Activated naive CD4-positive, alpha-beta T cell treated with anti-CD3 and anti-CD28 coated beads for 36 hours (primary cell): ENCODE data around the gene HCN4. TPM values are rescaled to one million over a fixed set of nuclear protein-coding genes. Genes with fewer than 3 reads are reported as not detected.
"Not testable (repeated sequence)": the region's sequence is repeated elsewhere in the genome, so short reads cannot be mapped to it uniquely, and the experiment has no call there.

Experiments
- CTCF ChIA-PET: fragments of 350-600 bp; sonication (Branson Sonifier 250); formaldehyde crosslinking; loops from one replicate; lab custom pipeline; 2021; ENCODE audit warnings: antibody characterized with exemption; lab: Charles Lee
- DNase-seq: peaks from one replicate; pipeline ENCODE4 v3.0.0-alpha.2; 2020
- H3K27ac Mint-ChIP-seq: one replicate; pipeline ENCODE4 v1.8.0; 2021; ENCODE audit warnings: mild to moderate bottlenecking, mixed read lengths
- H3K27me3 Mint-ChIP-seq: one replicate; pipeline ENCODE4 v1.8.0; 2021; ENCODE audit warnings: low read depth, mixed read lengths
- H3K36me3 Mint-ChIP-seq: one replicate; pipeline ENCODE4 v1.8.0; 2021; ENCODE audit warnings: low read depth, mixed read lengths
- H3K4me1 Mint-ChIP-seq: one replicate; pipeline ENCODE4 v1.8.0; 2021; ENCODE audit warnings: low read depth, mixed read lengths
- H3K4me3 Mint-ChIP-seq: one replicate; pipeline ENCODE4 v1.8.0; 2021; ENCODE audit warnings: mild to moderate bottlenecking, moderate library complexity, mixed read lengths
- H3K9me3 Mint-ChIP-seq: one replicate; pipeline ENCODE4 v1.8.0; 2021; ENCODE audit warnings: mixed read lengths
- intact Hi-C: fragments of 100-400 bp; cut with micrococcal nuclease; formaldehyde crosslinking; loops from one replicate; pipeline ENCODE4 v1.15.1; 2023
- total RNA-seq, 2 experiments: library from RNA; stranded (reverse); gene quantifications; one replicate each; pipeline ENCODE4 v1.2.3, GENCODE V29; 2021

The HCN4 gene
- total RNA-seq: not detected

GRCh38 chr15:73368301-73369136 lies at the start of gene HCN4:
Gene HCN4, minus strand, starts transcription at chr15:73368958. Its CDS starts 688 bp downstream, at chr15:73368270.
- Mint-ChIP-seq H3K4me1 (peaks cover 3% of the 10 kb centered on the region), H3K36me3 (no peaks in the 10 kb centered on the region), H3K27me3 (peaks cover 45% of the 10 kb centered on the region), H3K27ac (no peak within 1 kb of the TSS), H3K4me3 (no peak within 1 kb of the TSS), H3K9me3 (no peaks in the 10 kb centered on the region)
- intact Hi-C loops: no loop called here
- no peak for DNase-seq
- CTCF ChIA-PET: no interaction called here

DNA sequence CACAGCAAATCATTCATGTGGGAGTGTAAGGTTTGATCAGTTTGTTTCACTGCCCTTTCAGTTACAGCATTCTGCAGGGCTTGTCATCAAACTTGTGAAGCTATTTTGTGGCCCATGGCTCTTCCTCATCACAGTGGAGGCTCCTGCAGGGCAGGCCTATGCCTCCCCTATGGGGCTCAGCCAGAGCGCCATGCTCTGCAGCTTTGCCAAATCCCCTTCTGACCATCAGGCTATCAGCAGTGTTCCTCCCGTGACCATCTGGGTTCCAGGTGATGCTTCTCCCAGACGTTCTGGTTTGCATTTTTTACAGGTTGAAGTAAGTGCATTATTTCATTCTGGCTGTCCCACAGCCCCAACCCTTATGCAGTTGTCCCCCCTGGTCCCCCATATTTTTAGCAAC lies 46.1 kb upstream of the HCN4 start:
- intact Hi-C loops: no loop called here
- Mint-ChIP-seq H3K36me3 (no peaks in the 10 kb centered on the region), H3K9me3 (no peaks in the 10 kb centered on the region), H3K27me3 (peaks cover 7% of the 10 kb centered on the region), H3K4me3 (no peak overlapping the region), H3K4me1 (no peaks in the 10 kb centered on the region), H3K27ac (no peak overlapping the region)
- CTCF ChIA-PET: no interaction called here
- DNase-seq: no peak

- Mint-ChIP-seq H3K36me3 (no peaks in the 10 kb centered on the region), H3K9me3 (no peaks in the 10 kb centered on the region), H3K4me3 (no peak overlapping the region), H3K4me1 (no peaks in the 10 kb centered on the region), H3K27me3 (peaks cover 17% of the 10 kb centered on the region), H3K27ac (no peak overlapping the region)
- CTCF ChIA-PET: no interaction called here
- intact Hi-C loops: no loop called here
- DNase-seq: no peak
Observed at GRCh38 chr15:73403171-73403570, 34.4 kb upstream of the HCN4 start.

- CTCF ChIA-PET: interaction anchor here (0.6 kb wide), 2 partner anchors 128 to 574 kb away, joined by 3 to 5 read pairs; no protein-coding TSS in a partner anchor
Observed at GRCh38 chr15:73400222-73400621, 31.5 kb upstream of the HCN4 start.

GRCh38 chr15:73398861-73399260 lies 30.1 kb upstream of the HCN4 start:
- CTCF ChIA-PET: no interaction called here
- no peak for DNase-seq
- Mint-ChIP-seq H3K9me3 (no peaks in the 10 kb centered on the region), H3K4me1 (no peaks in the 10 kb centered on the region), H3K27me3 (peaks cover 13% of the 10 kb centered on the region), H3K36me3 (no peaks in the 10 kb centered on the region), H3K4me3 (no peak overlapping the region), H3K27ac (no peak overlapping the region)
- intact Hi-C loops: no loop called here

More at GRCh38 chr15:73400222-73400621, 31.5 kb upstream of the HCN4 start:
- H3K4me1 Mint-ChIP-seq, H3K36me3 Mint-ChIP-seq, H3K27ac Mint-ChIP-seq, H3K9me3 Mint-ChIP-seq, DNase-seq, H3K4me3 Mint-ChIP-seq, intact Hi-C loops: not testable (repeated sequence)
- peaks cover 12% of the 10 kb centered on the region for H3K27me3 Mint-ChIP-seq

DNA sequence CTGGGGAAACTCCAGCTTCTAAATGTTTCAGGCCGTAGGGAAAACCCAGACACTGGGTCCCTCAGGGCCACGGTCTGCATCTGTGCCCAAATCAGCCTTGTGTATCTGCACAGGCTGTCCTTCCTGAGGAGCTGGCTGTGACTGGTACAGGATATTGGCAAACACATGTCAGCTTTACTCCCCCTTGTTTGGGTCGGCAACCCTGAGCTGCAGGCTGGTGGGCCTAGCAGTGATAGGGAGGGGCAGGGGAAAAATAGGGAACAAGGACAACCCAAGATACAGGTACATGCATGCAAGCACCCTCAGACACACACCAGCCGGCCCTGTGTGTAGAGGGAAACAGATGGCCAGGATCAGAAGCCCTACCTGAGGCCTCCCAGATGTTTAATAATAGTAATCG lies 28.7 kb upstream of the HCN4 start:
- Mint-ChIP-seq H3K4me3 (no peak overlapping the region), H3K9me3 (no peaks in the 10 kb centered on the region), H3K27me3 (peaks cover 14% of the 10 kb centered on the region), H3K36me3 (no peaks in the 10 kb centered on the region), H3K27ac (no peak overlapping the region), H3K4me1 (no peaks in the 10 kb centered on the region)
- CTCF ChIA-PET: no interaction called here
- intact Hi-C loops: no loop called here
- no peak for DNase-seq

GRCh38 chr15:73395671-73396070 lies 26.9 kb upstream of the HCN4 start:
- no peaks in the 10 kb centered on the region for H3K4me1 Mint-ChIP-seq

DNA sequence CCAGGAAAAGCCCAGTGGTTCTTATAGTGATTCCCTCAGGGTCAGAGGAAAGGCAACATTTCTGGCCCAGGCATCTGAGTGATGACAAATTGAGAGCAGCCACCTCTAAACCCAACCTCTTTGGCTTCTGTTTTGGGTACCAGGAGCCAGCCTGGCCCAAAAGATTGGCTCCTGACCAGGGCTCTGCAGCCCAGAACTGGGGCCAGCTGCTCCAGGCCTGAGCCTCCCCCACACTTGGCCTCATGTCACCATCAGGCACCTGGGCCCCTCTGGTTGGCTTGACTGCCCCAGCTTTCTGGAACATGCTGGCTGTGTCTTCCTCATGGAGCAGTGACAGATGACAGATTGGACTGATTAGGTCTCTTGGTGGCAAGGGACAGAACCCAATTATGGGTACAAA lies 26.0 kb upstream of the HCN4 start:
- H3K4me3 Mint-ChIP-seq: no peak overlapping the region
- CTCF ChIA-PET: no interaction called here

More at GRCh38 chr15:73395671-73396070, 26.9 kb upstream of the HCN4 start:
- H3K27me3 Mint-ChIP-seq: peaks cover 14% of the 10 kb centered on the region
- CTCF ChIA-PET: no interaction called here
- DNase-seq: no peak
- no peak overlapping the region for H3K27ac Mint-ChIP-seq
- H3K9me3 Mint-ChIP-seq: no peaks in the 10 kb centered on the region
- H3K36me3 Mint-ChIP-seq: no peaks in the 10 kb centered on the region
- intact Hi-C loops: no loop called here
- H3K4me3 Mint-ChIP-seq: no peak overlapping the region

DNA sequence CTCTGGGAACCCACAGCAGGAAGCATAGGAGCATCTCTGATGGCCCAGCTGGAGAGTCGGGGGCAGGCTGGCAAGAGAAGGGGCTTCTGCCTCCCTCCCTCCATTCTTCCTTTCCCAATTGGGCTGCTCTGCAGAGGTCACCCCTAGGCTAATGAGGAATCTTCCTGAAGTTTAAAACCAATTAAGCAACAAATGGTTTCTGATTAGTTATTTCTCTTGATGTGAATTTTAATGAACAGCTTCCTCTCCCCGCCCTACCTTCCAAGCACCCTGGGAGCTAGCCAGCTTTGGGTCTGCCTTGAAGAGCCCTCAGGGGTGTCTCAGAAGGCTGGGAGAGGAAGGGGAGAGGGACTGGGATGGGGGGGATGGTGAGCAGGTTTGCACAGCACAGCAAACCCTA lies 24.6 kb upstream of the HCN4 start:
- H3K27ac Mint-ChIP-seq: no peak overlapping the region
- CTCF ChIA-PET: no interaction called here
- no peak overlapping the region for H3K4me3 Mint-ChIP-seq
- DNase-seq: no peak
- no peaks in the 10 kb centered on the region for H3K4me1 Mint-ChIP-seq
- H3K9me3 Mint-ChIP-seq: no peaks in the 10 kb centered on the region
- peaks cover 5% of the 10 kb centered on the region for H3K27me3 Mint-ChIP-seq
- no peaks in the 10 kb centered on the region for H3K36me3 Mint-ChIP-seq
- intact Hi-C loops: no loop called here

More for the DNA sequence above, 26.0 kb upstream of the HCN4 start:
- no peaks in the 10 kb centered on the region for H3K9me3 Mint-ChIP-seq
- H3K27ac Mint-ChIP-seq: no peak overlapping the region
- H3K27me3 Mint-ChIP-seq: peaks cover 14% of the 10 kb centered on the region
- intact Hi-C loops: no loop called here
- H3K36me3 Mint-ChIP-seq: no peaks in the 10 kb centered on the region
- H3K4me1 Mint-ChIP-seq: no peaks in the 10 kb centered on the region
- DNase-seq: no peak

DNA sequence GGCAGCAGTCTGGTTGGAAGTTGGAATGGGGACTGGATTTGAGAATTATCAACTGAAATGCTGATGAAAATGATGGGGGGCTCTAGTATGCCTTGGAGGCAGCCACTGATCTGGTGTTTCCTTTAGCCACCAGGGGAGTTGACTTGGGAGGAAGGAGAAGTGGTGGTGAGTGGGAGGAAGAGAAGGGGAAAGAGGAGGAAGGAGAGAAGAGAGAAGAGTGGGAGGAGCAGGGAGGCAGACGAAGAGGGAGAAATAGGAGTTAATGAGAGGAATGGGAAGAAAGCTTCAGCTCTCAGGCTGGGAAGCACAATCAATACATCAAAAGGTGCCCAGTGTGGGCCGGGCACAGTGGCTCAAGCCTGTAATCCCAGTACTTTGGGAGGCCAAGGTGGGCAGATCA lies 23.3 kb upstream of the HCN4 start:
- no peaks in the 10 kb centered on the region for H3K36me3 Mint-ChIP-seq
- peaks cover 9% of the 10 kb centered on the region for H3K27me3 Mint-ChIP-seq
- CTCF ChIA-PET: no interaction called here
- no peak overlapping the region for H3K4me3 Mint-ChIP-seq
- H3K9me3 Mint-ChIP-seq: no peaks in the 10 kb centered on the region
- intact Hi-C loops: no loop called here
- no peak overlapping the region for H3K27ac Mint-ChIP-seq
- no peaks in the 10 kb centered on the region for H3K4me1 Mint-ChIP-seq
- no peak for DNase-seq

DNA sequence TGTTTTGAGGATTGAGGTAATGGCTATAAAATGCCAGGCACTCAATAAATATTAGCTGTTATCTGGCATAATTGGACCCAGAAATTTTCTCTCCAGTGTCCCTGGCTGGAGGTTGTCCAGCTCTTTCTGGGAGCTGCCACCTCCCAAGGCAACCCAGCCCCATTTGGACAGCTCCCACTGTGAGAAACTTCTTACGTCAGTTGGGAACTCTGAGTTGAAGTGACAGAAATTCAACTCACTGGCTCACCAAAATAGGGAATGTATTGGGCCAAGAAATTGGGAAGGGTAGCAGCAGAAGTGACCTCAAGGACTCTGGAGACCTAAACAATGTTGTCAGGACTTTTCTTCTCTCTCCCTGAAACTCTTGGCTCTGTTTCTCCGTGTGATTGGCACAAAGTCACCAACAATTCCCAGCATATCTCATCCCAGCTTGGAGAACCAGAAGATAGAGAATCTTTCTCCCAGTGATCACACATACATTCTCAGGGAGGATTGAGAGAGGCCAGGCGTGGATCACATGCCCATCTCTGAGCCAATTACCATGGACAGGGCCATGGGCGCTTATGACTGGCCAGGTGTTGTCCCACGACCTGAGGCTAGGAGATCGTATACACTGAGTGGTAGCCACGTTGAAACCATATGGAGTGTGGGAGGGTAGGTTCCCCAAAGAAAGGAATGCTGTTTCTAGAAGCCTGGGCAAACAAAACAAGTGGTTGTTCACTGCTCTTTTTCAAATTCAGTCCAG lies 22.5 kb upstream of the HCN4 start:
- no peak overlapping the region for H3K27ac Mint-ChIP-seq
- DNase-seq: no peak
- H3K27me3 Mint-ChIP-seq: peaks cover 9% of the 10 kb centered on the region
- no peaks in the 10 kb centered on the region for H3K9me3 Mint-ChIP-seq
- H3K4me3 Mint-ChIP-seq: no peak overlapping the region
- CTCF ChIA-PET: interaction anchor here (0.5 kb wide), 1 partner anchor 12 kb away, joined by 3 read pairs; no protein-coding TSS in a partner anchor
- no peaks in the 10 kb centered on the region for H3K36me3 Mint-ChIP-seq
- intact Hi-C loops: no loop called here
- H3K4me1 Mint-ChIP-seq: no peaks in the 10 kb centered on the region

DNA sequence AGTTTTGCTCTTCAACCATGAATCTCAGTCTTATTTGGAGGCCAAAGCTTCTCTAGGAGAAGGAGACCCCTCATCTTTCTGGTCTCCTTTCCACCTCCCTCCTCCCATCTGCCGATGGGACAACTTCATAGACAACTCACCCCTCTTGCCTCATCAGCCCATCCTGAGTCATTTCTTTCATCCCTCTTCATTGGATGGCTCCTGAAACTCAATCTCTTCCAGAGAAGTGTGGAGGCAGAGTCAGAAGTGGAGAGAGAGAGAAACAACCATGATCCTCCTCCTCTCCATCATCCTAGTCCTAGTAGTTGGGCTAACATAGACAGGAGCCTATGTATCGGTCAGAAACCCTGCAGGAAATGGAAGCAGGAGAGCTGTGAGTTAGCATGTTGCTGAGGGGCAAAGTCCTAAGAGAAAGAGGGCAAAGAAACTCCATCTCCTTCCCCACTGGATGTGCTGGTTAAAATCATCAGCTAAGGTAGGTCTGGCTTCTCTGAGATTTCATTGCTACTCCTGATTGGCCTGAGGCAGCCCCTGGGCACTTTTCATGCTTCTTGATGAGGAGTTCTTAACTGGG lies 21.3 kb upstream of the HCN4 start:
- CTCF ChIA-PET: no interaction called here
- intact Hi-C loops: no loop called here
- no peak overlapping the region for H3K27ac Mint-ChIP-seq
- no peaks in the 10 kb centered on the region for H3K9me3 Mint-ChIP-seq
- no peaks in the 10 kb centered on the region for H3K4me1 Mint-ChIP-seq
- peaks cover 17% of the 10 kb centered on the region for H3K27me3 Mint-ChIP-seq
- H3K36me3 Mint-ChIP-seq: no peaks in the 10 kb centered on the region
- H3K4me3 Mint-ChIP-seq: no peak overlapping the region
- DNase-seq: no peak
